Measurements from ENCODE around the gene PHB1.

DNA sequence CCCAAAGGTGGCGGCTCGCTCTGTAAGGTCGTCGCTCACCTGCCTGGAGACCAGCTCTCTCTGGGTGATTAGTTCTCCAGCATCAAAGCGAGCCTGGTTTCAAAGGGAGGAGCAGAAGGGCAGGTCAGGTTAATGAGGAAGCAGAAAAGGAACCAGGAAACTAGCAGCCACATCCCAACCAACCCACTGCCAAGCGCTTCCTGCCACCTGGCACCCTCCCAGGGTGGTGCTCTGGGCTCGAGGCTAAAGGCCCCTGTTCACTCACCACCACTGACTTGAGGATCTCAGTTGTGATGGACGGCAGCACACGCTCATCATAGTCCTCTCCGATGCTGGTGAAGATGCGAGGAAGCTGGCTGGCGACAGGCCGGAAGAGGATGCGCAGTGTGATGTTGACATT, 5.6 kb downstream of the PHB1 start:
- TF ChIP-seq POLR2AphosphoS5 (IDR thresholded peaks at IDR 0.05; ENCODE audit: low read depth, low read length) (no peak), POLR2A (IDR thresholded peaks at IDR 0.05; ENCODE audit: low read depth, low read length) (no peak)
